K562 (cell line): ENCODE measurements around the gene PEF1. TPM values are rescaled to one million over a fixed set of nuclear protein-coding genes. Genes with fewer than 3 reads are reported as not detected.

Experiments
- ATAC-seq: fragments of 200-7000 bp; cut with Tn5 transposase; 3 replicates; pipeline ENCODE4 v1.9.1; 2020; ENCODE audit warnings: moderate library complexity
- BruUV-seq: library from RNA; stranded (reverse); fragments of 400-500 nt; replicated peaks from 2 replicates; lab custom pipeline; 2021; lab: Mats Ljungman, UMichigan
- CTCF ChIA-PET: fragments of 300-600 bp; formaldehyde crosslinking; extraction: SDS; loops from one replicate; lab custom pipeline; 2021; ENCODE audit warnings: low intra/inter-chr PET ratio; lab: Yijun Ruan, JAX
- POLR2A ChIA-PET: fragments of 300-600, 350-650 bp; sonication (Branson Sonifier 250); formaldehyde crosslinking; extraction: SDS; loops from one replicate; lab custom pipeline; 2021; ENCODE audit warnings: antibody characterized with exemption, inconsistent platforms; lab: Yijun Ruan, JAX
- DNase-seq, 4 experiments: peaks; one replicate each; pipeline versions ENCODE4 v3.0.0 to v3.0.0-alpha.2; 2011 to 2018; ENCODE audit warnings: low spot score in 3 of 4, mixed read lengths in 3 of 4; ENCODE audit errors: extremely low read depth in 1 of 4
- FAIRE-seq: peaks from 2 replicates; lab custom pipeline; 2011; peaks lifted over from hg19 to GRCh38; lab: Jason Lieb, UNC
- H2AFZ ChIP-seq: 2 replicates; pipeline ENCODE4 v1.6.0; 2011; ENCODE audit warnings: low read depth, low read length, control low read depth, inconsistent platforms
- H3K27ac ChIP-seq: fragments of 200-600 bp; 3 replicates; pipeline ENCODE4 v1.8.0; 2011; ENCODE audit warnings: low read depth, mild to moderate bottlenecking, control low read depth, inconsistent platforms, low read length, moderate library complexity, mixed read lengths; ENCODE audit errors: extremely low read depth
- H3K27me3 ChIP-seq, 2 experiments: fragments of 300-600 bp in 1 of 2; 2 replicates in 1 of 2; 3 replicates in 1 of 2; pipeline versions ENCODE4 v1.6.0 to v1.8.0; 2011; ENCODE audit warnings: inconsistent platforms in 2 of 2, low read length in 2 of 2, mild to moderate bottlenecking in 1 of 2, mixed read lengths in 1 of 2, moderate library complexity in 1 of 2; ENCODE audit not compliant: control insufficient read depth in 2 of 2, insufficient read depth in 2 of 2
- H3K36me3 ChIP-seq: fragments of 300-600 bp; 3 replicates; pipeline ENCODE4 v1.8.0; 2011; ENCODE audit warnings: mild to moderate bottlenecking, low read length, inconsistent platforms; ENCODE audit not compliant: control insufficient read depth, insufficient read depth
- H3K4me1 ChIP-seq, 2 experiments: fragments of 200-600 bp in 1 of 2; replicated peaks in 1 of 2; 2 replicates in 1 of 2; 3 replicates in 1 of 2; pipeline versions ENCODE4 v1.5.1 to v1.8.0; 2011; ENCODE audit warnings: inconsistent platforms in 2 of 2, low read length in 2 of 2, mild to moderate bottlenecking in 1 of 2, mixed read lengths in 1 of 2, moderate library complexity in 1 of 2; ENCODE audit not compliant: control insufficient read depth in 2 of 2, insufficient read depth in 2 of 2
- H3K4me2 ChIP-seq: 2 replicates; pipeline ENCODE4 v1.6.1; 2011; ENCODE audit warnings: low read length, control low read depth, inconsistent platforms, mixed read lengths; ENCODE audit not compliant: insufficient read depth
- H3K4me3 ChIP-seq: fragments of 200-600 bp; sonication (generic), shearing (Covaris generic); 2 replicates; pipeline ENCODE4 v1.5.1; 2016; ENCODE audit warnings: control low read depth, inconsistent platforms
- H3K79me2 ChIP-seq: fragments of 200-600 bp; 3 replicates; pipeline ENCODE4 v1.8.0; 2011; ENCODE audit warnings: low read length, inconsistent platforms; ENCODE audit not compliant: control insufficient read depth, insufficient read depth
- H3K9ac ChIP-seq, 2 experiments: 2 replicates each; pipeline versions ENCODE4 v1.6.0 to v1.6.1; 2011; ENCODE audit warnings: low read depth in 2 of 2, low read length in 2 of 2, control low read depth in 1 of 2, inconsistent platforms in 1 of 2, mild to moderate bottlenecking in 1 of 2, mixed read lengths in 1 of 2; ENCODE audit not compliant: insufficient read depth in 1 of 2
- H3K9me1 ChIP-seq: one replicate; pipeline ENCODE4 v1.6.0; 2011; ENCODE audit warnings: inconsistent platforms, mild to moderate bottlenecking, low read length, moderate library complexity; ENCODE audit not compliant: control insufficient read depth, insufficient read depth
- H3K9me3 ChIP-seq: replicated peaks from 2 replicates; pipeline ENCODE4 v1.5.1; 2011; ENCODE audit warnings: low read depth, low read length, inconsistent platforms; ENCODE audit not compliant: control insufficient read depth, insufficient read depth
- H4K20me1 ChIP-seq: replicated peaks from 2 replicates; pipeline ENCODE4 v1.6.1; 2011; ENCODE audit warnings: low read length, inconsistent platforms, mixed read lengths; ENCODE audit not compliant: control insufficient read depth, insufficient read depth
- ADNP ChIP-seq: fragments of 200-800 bp; sonication (Bioruptor generic); IDR thresholded peaks from 2 replicates; pipeline ENCODE4 v1.6.1; 2016; ENCODE audit warnings: missing genetic modification characterization, missing compliant biosample characterization
- EHMT2 ChIP-seq: fragments of 450-650 bp; IDR thresholded peaks from 2 replicates; pipeline ENCODE4 v1.6.1; 2018; ENCODE audit warnings: antibody characterized with exemption
- FOXA1 ChIP-seq: fragments of 450-650 bp; IDR thresholded peaks from 2 replicates; pipeline ENCODE4 v1.6.1; 2016; ENCODE audit warnings: mild to moderate bottlenecking, borderline replicate concordance
- HMG20B ChIP-seq: fragments of 250-450 bp; sonication (Bioruptor Pico); IDR thresholded peaks from 2 replicates; pipeline ENCODE4 v1.5.0; 2021; ENCODE audit warnings: mild to moderate bottlenecking
- RBM14 ChIP-seq: fragments of 200-400 bp; formaldehyde crosslinking; IDR thresholded peaks from 2 replicates; pipeline ENCODE4 v1.6.1; 2018; ENCODE audit warnings: low read depth, mild to moderate bottlenecking, low read length, moderate library complexity, borderline replicate concordance; ENCODE audit not compliant: insufficient read depth
- SMAD3 ChIP-seq: fragments of 450-650 bp; formaldehyde crosslinking; conservative IDR thresholded peaks from 2 replicates; pipeline ENCODE4 v1.4.0; 2020; ENCODE audit warnings: mild to moderate bottlenecking
- SOX6 ChIP-seq: fragments of 450-650 bp; IDR thresholded peaks from 2 replicates; pipeline ENCODE4 v1.6.1; 2014; ENCODE audit warnings: mild to moderate bottlenecking
- SRSF9 ChIP-seq: fragments of 200-400 bp; formaldehyde crosslinking; IDR thresholded peaks from 2 replicates; pipeline ENCODE4 v1.6.1; 2017; ENCODE audit warnings: low read depth, low read length, borderline replicate concordance
- TAF9B ChIP-seq: fragments of 450-650 bp; IDR thresholded peaks from 2 replicates; pipeline ENCODE4 v1.6.1; 2018; ENCODE audit warnings: mild to moderate bottlenecking; ENCODE audit not compliant: partially characterized antibody
- WGBS: fragments of 100-300 bp; shearing (Covaris generic); methylation state at CpG from one replicate; pipeline ENCODE4 v1.1.6; 2016; ENCODE audit warnings: low coverage, mixed read lengths; ENCODE audit not compliant: insufficient coverage; ENCODE audit errors: missing lambda C conversion rate; 5-methylcytosine and 5-hydroxymethylcytosine counted together
- in situ Hi-C: fragments of 300-500 bp; cut with MboI; formaldehyde crosslinking; loops from 4 replicates; pipeline ENCODE4 v1.15.0; 2018; ENCODE audit warnings: inconsistent platforms, mixed read lengths
- intact Hi-C: fragments of 100-400 bp; cut with micrococcal nuclease; formaldehyde crosslinking; loops from 2 replicates; pipeline ENCODE4 v1.14.2; 2022
- polyA plus RNA-seq, 8 experiments: library from polyadenylated mRNA; depleted of rRNA in 4 of 8; stranded (reverse) in 5 of 8; unstranded in 3 of 8; fragments of >200 nt; fragmentation: Nextera tagmentation in 2 of 8; fragmentation: Illumina TruSeq in 1 of 8; extraction: Ambion mirVana in 2 of 8; extraction: Trizol in 1 of 8; gene quantifications; 2 replicates each; pipeline versions ENCODE4 v1.2.1 to v1.2.3, GENCODE V29; 2011 to 2014; ENCODE audit warnings: inconsistent platforms in 1 of 8, missing spikeins in 1 of 8
- total RNA-seq, 7 experiments: library from RNA; depleted of rRNA in 6 of 7; stranded (reverse); fragments of >200 nt in 6 of 7; fragmentation: Illumina TruSeq in 2 of 7; extraction: Trizol in 2 of 7; gene quantifications; 2 replicates each; pipeline versions ENCODE4 v1.2.1 to v1.2.3, GENCODE V29; 2011 to 2021; ENCODE audit warnings: low replicate concordance in 1 of 7
- TF ChIP-seq, protein P1 (sequence below): sonication (generic); formaldehyde crosslinking; IDR thresholded peaks from 2 replicates; pipeline ENCODE4 v1.8.1; 2023; ENCODE audit warnings: mild to moderate bottlenecking, missing genetic modification reagents
- TF ChIP-seq, protein P2 (sequence below), 2 experiments: fragments of 450-650 bp; IDR thresholded peaks; 2 replicates each; pipeline ENCODE4 v1.6.1; 2016

PEF1 gene
- total and polyA plus RNA-seq, 9 of the 15 experiments (the other 6 are each of a cell fraction or from before 2014, with no cell fraction given), result 26.3 to 95.5 (median 61.9) TPM

DNA sequence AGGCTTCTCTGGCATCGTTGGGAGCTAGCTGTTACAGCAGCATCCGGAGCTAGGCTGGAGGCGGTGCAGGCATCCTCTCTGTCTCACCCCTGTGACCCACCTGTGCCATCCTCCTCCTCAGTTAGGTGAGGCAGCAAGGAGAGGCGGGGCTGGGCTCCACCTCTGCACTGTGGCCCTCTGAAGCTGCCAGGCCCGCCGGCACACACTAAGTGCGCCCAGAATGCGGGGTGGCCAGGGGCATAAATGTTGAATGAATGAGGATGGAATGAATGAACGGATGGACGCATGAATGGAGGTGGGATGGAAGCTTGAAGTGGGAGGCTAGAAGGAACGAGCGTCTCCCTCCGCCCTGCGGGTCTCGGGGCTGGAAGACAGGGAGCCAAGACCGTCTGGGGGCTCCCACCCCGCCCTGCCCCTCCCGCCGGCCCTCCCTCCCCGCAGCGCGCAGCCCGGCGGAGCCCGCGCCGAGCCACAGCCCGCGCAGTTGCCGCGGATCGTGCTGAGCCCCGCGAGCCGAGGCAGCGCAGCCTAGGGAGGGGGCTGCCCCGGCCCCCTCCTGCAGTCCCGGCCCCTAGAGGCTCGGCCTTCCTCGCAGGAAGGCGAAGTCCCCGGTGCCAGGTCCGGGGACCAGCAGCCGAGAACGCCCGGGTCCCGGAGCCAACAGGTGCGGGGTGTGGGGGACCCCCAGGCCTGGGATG, 27.3 kb downstream of the PEF1 start, which contains the start of gene HCRTR1:
Gene HCRTR1 (plus strand): TSS at position 472 of the 698 bp plus-strand sequence. CDS start 1,504 bp downstream, outside the sequence.
- Histone ChIP-seq H3K4me1 (peaks cover 0 to 19% of the 10 kb centered on the region in 2 experiments; a peak in 2 of 5 replicates), H3K4me2 (no peak within 1 kb of the TSS), H3K4me3 (peak within 1 kb of the TSS; percentile 14; the same call in 1 of the 2 replicates), H3K36me3 (no peaks in the 10 kb centered on the region), H3K9ac (no peak within 1 kb of the TSS), H3K27me3 (peaks cover 30 to 71% of the 10 kb centered on the region in 2 experiments), H3K9me1 (no peaks in the 10 kb centered on the region), H3K79me2 (no peaks in the 10 kb centered on the region), H2AFZ (no peak within 1 kb of the TSS), H3K9me3 (no peaks in the 10 kb centered on the region), H3K27ac (no peak within 1 kb of the TSS), H4K20me1 (peaks cover 24% of the 10 kb centered on the region)
- peak in 1 of 4 experiments; percentile 36 for DNase-seq
- ChIA-PET POLR2A (interaction anchor here (0.5 to 1.2 kb wide), 4 partner anchors 9 to 468 kb away, joined by 3 to 4 read pairs (median 3); no protein-coding TSS in a partner anchor), CTCF (interaction anchor here (0.6 to 1.5 kb wide), 3 partner anchors 18 to 696 kb away, joined by 3 to 6 read pairs (median 3); no protein-coding TSS in a partner anchor)
- in situ Hi-C loops, result no loop called here
- intact Hi-C loops, result no loop called here
- no peak for FAIRE-seq
- BruUV-seq, result no TSS peak
- ATAC-seq, result no peak
- WGBS, result 4% methylated on average over 46 of the region's 48 CpGs
- TF ChIP-seq RBM14 (no peak), TAF9B (no peak), FOXA1 (no peak), EHMT2 (no peak), SRSF9 (no peak), HMG20B (no peak), SMAD3 (no peak), SOX6 (no peak), ADNP (no peak)
- TF ChIP-seq, protein P1, sequence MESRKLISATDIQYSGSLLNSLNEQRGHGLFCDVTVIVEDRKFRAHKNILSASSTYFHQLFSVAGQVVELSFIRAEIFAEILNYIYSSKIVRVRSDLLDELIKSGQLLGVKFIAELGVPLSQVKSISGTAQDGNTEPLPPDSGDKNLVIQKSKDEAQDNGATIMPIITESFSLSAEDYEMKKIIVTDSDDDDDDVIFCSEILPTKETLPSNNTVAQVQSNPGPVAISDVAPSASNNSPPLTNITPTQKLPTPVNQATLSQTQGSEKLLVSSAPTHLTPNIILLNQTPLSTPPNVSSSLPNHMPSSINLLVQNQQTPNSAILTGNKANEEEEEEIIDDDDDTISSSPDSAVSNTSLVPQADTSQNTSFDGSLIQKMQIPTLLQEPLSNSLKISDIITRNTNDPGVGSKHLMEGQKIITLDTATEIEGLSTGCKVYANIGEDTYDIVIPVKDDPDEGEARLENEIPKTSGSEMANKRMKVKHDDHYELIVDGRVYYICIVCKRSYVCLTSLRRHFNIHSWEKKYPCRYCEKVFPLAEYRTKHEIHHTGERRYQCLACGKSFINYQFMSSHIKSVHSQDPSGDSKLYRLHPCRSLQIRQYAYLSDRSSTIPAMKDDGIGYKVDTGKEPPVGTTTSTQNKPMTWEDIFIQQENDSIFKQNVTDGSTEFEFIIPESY, result no peak
- TF ChIP-seq, protein P2, sequence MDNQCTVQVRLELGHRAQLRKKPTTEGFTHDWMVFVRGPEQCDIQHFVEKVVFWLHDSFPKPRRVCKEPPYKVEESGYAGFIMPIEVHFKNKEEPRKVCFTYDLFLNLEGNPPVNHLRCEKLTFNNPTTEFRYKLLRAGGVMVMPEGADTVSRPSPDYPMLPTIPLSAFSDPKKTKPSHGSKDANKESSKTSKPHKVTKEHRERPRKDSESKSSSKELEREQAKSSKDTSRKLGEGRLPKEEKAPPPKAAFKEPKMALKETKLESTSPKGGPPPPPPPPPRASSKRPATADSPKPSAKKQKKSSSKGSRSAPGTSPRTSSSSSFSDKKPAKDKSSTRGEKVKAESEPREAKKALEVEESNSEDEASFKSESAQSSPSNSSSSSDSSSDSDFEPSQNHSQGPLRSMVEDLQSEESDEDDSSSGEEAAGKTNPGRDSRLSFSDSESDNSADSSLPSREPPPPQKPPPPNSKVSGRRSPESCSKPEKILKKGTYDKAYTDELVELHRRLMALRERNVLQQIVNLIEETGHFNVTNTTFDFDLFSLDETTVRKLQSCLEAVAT (IDR thresholded peaks at IDR 0.05), result no peak
